ENCODE results near the gene COLEC12. TPM values are rescaled to one million over a fixed set of nuclear protein-coding genes. Genes with fewer than 3 reads are reported as not detected.

The COLEC12 gene
- total and polyA plus RNA-seq, 2 experiments from 2014 or later, result 19.4 to 25.9 TPM

DNA sequence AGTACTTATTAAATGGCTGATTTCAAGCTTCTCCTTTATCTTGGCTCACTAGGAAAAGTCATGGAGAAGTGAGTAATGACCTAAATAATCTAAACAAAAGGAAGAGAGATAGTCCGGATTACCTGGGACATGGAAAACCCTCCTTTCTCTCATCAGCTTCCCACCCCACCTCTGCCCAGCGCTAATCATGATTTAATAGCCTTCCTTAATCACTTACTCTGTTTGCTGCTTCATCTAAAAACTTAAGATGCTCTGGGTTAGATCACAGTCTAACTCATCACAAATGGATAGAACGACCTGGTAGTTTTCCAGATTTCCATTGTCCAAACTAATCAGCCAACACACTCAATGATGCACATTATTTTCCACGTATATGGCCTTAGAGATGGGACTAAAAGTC is 144.8 kb downstream of the COLEC12 start:
- no peak overlapping the region for H3K4me2 ChIP-seq (ENCODE audit: unreplicated experiment)
- H4K20me1 ChIP-seq (ENCODE audit: insufficient read depth), result no peaks in the 10 kb centered on the region
- H3K27me3 ChIP-seq (replicated peaks; ENCODE audit: insufficient read depth), result no peaks in the 10 kb centered on the region
- H3K4me1 ChIP-seq (ENCODE audit: insufficient read depth), result peaks cover 9% of the 10 kb centered on the region
- WGBS, 2 experiments (ENCODE audit: low coverage in 1 of 2, low lambda C conversion rate in 2 of 2, missing lambda C conversion rate in 2 of 2), result 94 to 95% methylated on average over 4 of the region's 4 CpGs
- H2AFZ ChIP-seq, result no peak overlapping the region
- H3F3A ChIP-seq (ENCODE audit: insufficient read depth), result peaks cover 7% of the 10 kb centered on the region; the same call in 1 of the 2 replicates
- in situ Hi-C loops (cut with MboI), result no loop called here
- H3K9me3 ChIP-seq (ENCODE audit: low read depth), result no peaks in the 10 kb centered on the region
- no peaks in the 10 kb centered on the region for H3K36me3 ChIP-seq (ENCODE audit: low read depth)
- 0 out of 2 replicates have a peak, but pooled peaks cover under 1% of the 10 kb centered on the region for H3K9me2 ChIP-seq (ENCODE audit: insufficient read depth)
- no peak for TF ChIP-seq EZH2phosphoT487 (IDR thresholded peaks at IDR 0.05; ENCODE audit: insufficient read depth, low read depth)
- TF ChIP-seq EZH2 (IDR thresholded peaks at IDR 0.05; ENCODE audit: insufficient read depth, poor library complexity, severe bottlenecking), result no peak
- no peak overlapping the region for H3K27ac ChIP-seq
- no peak overlapping the region for H3K9ac ChIP-seq
- H3K79me2 ChIP-seq (ENCODE audit: insufficient read depth), result no peaks in the 10 kb centered on the region
- no peak for DNase-seq
- no peak overlapping the region for H3K4me3 ChIP-seq

DNA sequence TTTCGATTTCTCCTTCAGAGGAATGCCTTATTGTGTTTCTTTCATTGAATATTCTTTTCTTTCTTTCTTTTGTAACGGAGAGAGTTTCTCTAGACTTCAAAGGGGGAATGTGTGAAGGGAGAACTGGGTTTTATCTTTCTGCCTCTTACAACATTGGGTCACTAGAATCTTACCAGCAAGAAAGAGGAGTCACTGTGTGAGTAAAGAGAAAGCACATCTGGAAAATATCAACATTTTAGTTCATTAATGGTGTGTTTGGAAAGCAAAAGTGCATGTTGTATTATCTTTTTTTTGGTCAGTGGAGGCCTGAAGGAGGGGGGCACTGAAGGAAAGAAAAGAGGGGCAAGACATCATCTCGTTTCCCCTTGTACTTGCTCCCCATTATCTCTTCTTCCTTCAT is 146.0 kb downstream of the COLEC12 start:
- Histone ChIP-seq H3K27ac (peak overlapping the region; percentile 13), H3K9ac (no peak overlapping the region), H3K4me3 (no peak overlapping the region), H3K4me2 (ENCODE audit: unreplicated experiment) (no peak overlapping the region), H3K9me2 (ENCODE audit: insufficient read depth) (no peaks in the 10 kb centered on the region), H3K4me1 (ENCODE audit: insufficient read depth) (peaks cover 9% of the 10 kb centered on the region), H3F3A (ENCODE audit: insufficient read depth) (peaks cover 7% of the 10 kb centered on the region; the same call in 1 of the 2 replicates), H2AFZ (no peak overlapping the region), H3K79me2 (ENCODE audit: insufficient read depth) (no peaks in the 10 kb centered on the region), H3K27me3 (replicated peaks; ENCODE audit: insufficient read depth) (no peaks in the 10 kb centered on the region), H4K20me1 (ENCODE audit: insufficient read depth) (no peaks in the 10 kb centered on the region), H3K9me3 (ENCODE audit: low read depth) (no peaks in the 10 kb centered on the region), H3K36me3 (ENCODE audit: low read depth) (no peaks in the 10 kb centered on the region)
- TF ChIP-seq EZH2 (IDR thresholded peaks at IDR 0.05; ENCODE audit: insufficient read depth, poor library complexity, severe bottlenecking) (no peak), EZH2phosphoT487 (IDR thresholded peaks at IDR 0.05; ENCODE audit: insufficient read depth, low read depth) (no peak)
- DNase-seq, result peak; percentile 50
- in situ Hi-C loops (cut with MboI), result no loop called here
- 60 to 69% methylated on average over 3 of the region's 3 CpGs for WGBS, 2 experiments (ENCODE audit: low coverage in 1 of 2, low lambda C conversion rate in 2 of 2, missing lambda C conversion rate in 2 of 2)

DNA sequence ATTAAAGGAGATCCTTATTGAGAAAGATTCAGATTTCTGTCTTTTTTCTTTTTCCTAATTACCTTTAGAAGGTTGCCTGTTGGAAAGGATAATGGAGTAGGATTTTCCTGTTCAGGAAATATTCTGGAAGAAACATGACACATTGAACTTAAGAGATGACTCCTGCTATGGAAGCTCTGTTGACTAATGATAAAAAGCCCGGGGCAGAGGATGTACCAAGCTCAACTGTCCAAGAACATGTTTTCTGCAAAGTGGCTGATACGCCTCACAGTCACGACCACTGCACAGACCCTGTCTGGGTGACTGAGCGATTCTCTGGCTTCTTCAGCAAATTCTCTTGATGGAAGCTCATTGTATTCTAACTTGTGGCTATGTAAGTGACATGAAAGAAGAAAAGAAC is 146.5 kb downstream of the COLEC12 start:
- in situ Hi-C loops (cut with MboI), result no loop called here
- Histone ChIP-seq H3K27ac (peak overlapping the region; percentile 13), H3K36me3 (ENCODE audit: low read depth) (no peaks in the 10 kb centered on the region), H3K79me2 (ENCODE audit: insufficient read depth) (no peaks in the 10 kb centered on the region), H3K9ac (no peak overlapping the region), H3K9me2 (ENCODE audit: insufficient read depth) (no peaks in the 10 kb centered on the region), H3K4me1 (ENCODE audit: insufficient read depth) (peaks cover 9% of the 10 kb centered on the region), H3K4me3 (no peak overlapping the region), H4K20me1 (ENCODE audit: insufficient read depth) (no peaks in the 10 kb centered on the region), H3K9me3 (ENCODE audit: low read depth) (no peaks in the 10 kb centered on the region), H3F3A (ENCODE audit: insufficient read depth) (peaks cover 7% of the 10 kb centered on the region; the same call in 1 of the 2 replicates), H3K27me3 (replicated peaks; ENCODE audit: insufficient read depth) (no peaks in the 10 kb centered on the region), H2AFZ (no peak overlapping the region), H3K4me2 (ENCODE audit: unreplicated experiment) (no peak overlapping the region)
- DNase-seq, result peak; percentile 61
- no peak for TF ChIP-seq EZH2 (IDR thresholded peaks at IDR 0.05; ENCODE audit: insufficient read depth, poor library complexity, severe bottlenecking)
- no peak for TF ChIP-seq EZH2phosphoT487 (IDR thresholded peaks at IDR 0.05; ENCODE audit: insufficient read depth, low read depth)
- WGBS, 2 experiments (ENCODE audit: low coverage in 1 of 2, low lambda C conversion rate in 2 of 2, missing lambda C conversion rate in 2 of 2), result 61 to 71% methylated on average over 4 of the region's 4 CpGs

DNA sequence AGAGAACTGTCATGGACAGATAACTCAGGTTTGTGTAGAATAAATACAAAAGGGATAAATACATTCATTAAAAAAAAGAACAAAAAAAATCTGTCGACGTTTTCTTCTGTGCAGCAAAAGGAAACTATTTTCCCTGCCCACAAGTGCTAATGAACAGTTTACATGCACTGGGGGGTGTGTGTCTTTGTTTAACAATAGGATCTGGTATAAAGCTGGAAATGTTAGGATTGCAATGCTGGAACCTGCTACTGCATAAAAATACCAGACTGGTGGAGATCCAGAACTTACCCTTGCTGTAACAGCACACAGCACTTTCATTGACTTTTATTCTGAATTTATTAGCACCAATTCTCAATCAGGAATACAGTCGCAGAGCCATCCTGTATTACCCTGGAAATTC is 148.1 kb downstream of the COLEC12 start:
- Histone ChIP-seq H3K27me3 (replicated peaks; ENCODE audit: insufficient read depth) (no peaks in the 10 kb centered on the region), H2AFZ (no peak overlapping the region), H3K9me3 (ENCODE audit: low read depth) (no peaks in the 10 kb centered on the region), H3K4me1 (ENCODE audit: insufficient read depth) (peaks cover 9% of the 10 kb centered on the region), H3K79me2 (ENCODE audit: insufficient read depth) (no peaks in the 10 kb centered on the region), H3K36me3 (ENCODE audit: low read depth) (no peaks in the 10 kb centered on the region), H3K9ac (no peak overlapping the region), H3F3A (ENCODE audit: insufficient read depth) (peaks cover 7% of the 10 kb centered on the region; the same call in 1 of the 2 replicates), H4K20me1 (ENCODE audit: insufficient read depth) (no peaks in the 10 kb centered on the region), H3K4me2 (ENCODE audit: unreplicated experiment) (no peak overlapping the region), H3K9me2 (ENCODE audit: insufficient read depth) (no peaks in the 10 kb centered on the region), H3K4me3 (no peak overlapping the region), H3K27ac (no peak overlapping the region)
- in situ Hi-C loops (cut with MboI), result no loop called here
- no peak for DNase-seq
- TF ChIP-seq EZH2phosphoT487 (IDR thresholded peaks at IDR 0.05; ENCODE audit: insufficient read depth, low read depth) (no peak), EZH2 (IDR thresholded peaks at IDR 0.05; ENCODE audit: insufficient read depth, poor library complexity, severe bottlenecking) (no peak)
- 95 to 96% methylated on average over 3 of the region's 3 CpGs for WGBS, 2 experiments (ENCODE audit: low coverage in 1 of 2, low lambda C conversion rate in 2 of 2, missing lambda C conversion rate in 2 of 2)

All from GM23248 (cell line).